Pancreas (tissue), 10 donors: Measurements from ENCODE around the gene UGDH. TPM values are rescaled to one million over a fixed set of nuclear protein-coding genes. Genes with fewer than 3 reads are reported as not detected.

Experiments
- ATAC-seq, 4 donors: fragments of 200-7000 bp; cut with Tn5 transposase; one replicate each; pipeline versions ENCODE4 v1.8.0 to v1.9.1; 2020; ENCODE audit warnings: mild to moderate bottlenecking in 4 of 4, moderate library complexity in 4 of 4
- DNase-seq, 6 donors: peaks; one replicate each; pipeline ENCODE4 v3.0.0-alpha.2; 2020
- FAIRE-seq: peaks from 2 replicates; lab custom pipeline; 2012; peaks lifted over from hg19 to GRCh38; lab: Jason Lieb, UNC
- H3K27ac ChIP-seq, 4 donors: fragments of 200-600 bp; sonication (generic); 1 replicate in 3 of 4; 2 replicates in 1 of 4; pipeline versions ENCODE4 v1.5.0 to v1.8.0; 2020
- H3K27me3 ChIP-seq, 4 donors: fragments of 200-600 bp; one replicate each; pipeline ENCODE4 v1.8.0; 2021
- H3K36me3 ChIP-seq, 3 donors: fragments of 200-600 bp; sonication (generic) in 1 of 3; one replicate each; pipeline versions ENCODE4 v1.5.0 to v1.8.0; 2020 to 2021
- H3K4me1 ChIP-seq, 3 donors: fragments of 200-600 bp; one replicate each; pipeline ENCODE4 v1.8.0; 2021
- H3K4me3 ChIP-seq, 4 donors: fragments of 200-600 bp; sonication (generic) in 2 of 4; one replicate each; pipeline versions ENCODE4 v1.5.0 to v1.8.0; 2020 to 2021
- H3K9me3 ChIP-seq, 4 donors: fragments of 200-600 bp; one replicate each; pipeline ENCODE4 v1.8.0; 2021
- WGBS, 2 donors: extraction: QIAGEN DNeasy Blood & Tissue Kit; methylation state at CpG; one replicate each; pipeline ENCODE4 v1.1.7; 2013; 5-methylcytosine and 5-hydroxymethylcytosine counted together
- intact Hi-C, 3 donors: fragments of 100-400 bp; cut with DNase I; formaldehyde crosslinking; loops; one replicate each; pipeline versions ENCODE4 v1.11.1 to v1.14.2; 2022
- polyA plus RNA-seq, 2 donors: library from polyadenylated mRNA; stranded (reverse); fragments of 200-250 nt; gene quantifications; one replicate each; pipeline ENCODE4 v1.2.3, GENCODE V29; 2013
- total RNA-seq, 6 donors: library from RNA; stranded (reverse); fragmentation: NEBNext Ultra II Directional in 4 of 6; extraction: Animal tissue kit (Norgen Biotek cat#: 25700) in 4 of 6; gene quantifications; one replicate each; pipeline versions ENCODE4 v1.2.1 to v1.2.4, GENCODE V29; 2021 to 2023
- TF ChIP-seq, protein P1 (sequence below), 4 donors: fragments of 200-600 bp; sonication (generic) in 3 of 4; IDR thresholded peaks; one replicate each; pipeline versions ENCODE4 v1.5.0 to v1.8.0; 2021; ENCODE audit warnings: antibody characterized with exemption in 4 of 4
- donor health status: healthy with polysubstance abuse.
- donor health status: DM: no; HTN: no; CAD: no; lungs with moderate emphysema.
- donor health status: DM: no; HTN: no; CAD: no.
- donor health status: control.
- donor health status: control.
- donor health status: Bipolar disorder and iron deficiency.
- donor health status: DM: yes; HTN: yes; CAD: no.
- donor health status: DM: no; HTN: no; CAD: no.
- donor health status: DM: no; HTN: no; CAD: no.
- donor health status: DM: yes; HTN: yes; CAD: no.

The UGDH gene
- total and polyA plus RNA-seq, 8 donors: 7.0 to 84.8 (median 39.2) TPM

DNA sequence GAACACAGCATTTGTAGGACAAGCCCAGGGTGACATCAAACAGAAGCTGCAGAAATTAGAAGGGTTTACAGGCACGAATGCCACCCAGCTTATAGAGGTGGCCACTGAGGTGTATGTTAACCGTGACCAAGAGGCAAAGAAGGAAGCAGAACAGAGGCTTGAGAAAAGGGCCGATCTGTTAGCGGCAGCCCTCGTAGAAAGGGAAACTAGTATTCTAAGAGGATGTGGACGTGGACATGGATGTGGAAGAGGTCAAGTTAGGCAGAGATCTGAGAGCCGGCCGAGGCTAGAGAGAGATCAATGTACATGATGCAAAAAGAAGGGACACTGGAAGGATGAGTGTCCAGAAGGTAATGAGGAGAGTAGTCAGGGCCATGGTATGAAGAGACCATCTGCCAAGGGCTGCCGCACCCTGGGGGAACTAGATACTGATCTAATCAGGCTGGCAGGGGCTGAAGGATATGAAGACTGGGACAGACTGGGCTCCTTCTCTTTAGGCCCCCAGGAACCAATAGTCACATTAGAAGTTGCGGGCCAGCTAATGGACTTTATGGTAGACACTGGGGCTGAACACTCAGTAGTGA lies 40.9 kb downstream of the UGDH start:
- FAIRE-seq (no peak), ATAC-seq (no peak), DNase-seq (no peak)
- Histone ChIP-seq H3K4me1 (no peaks in the 10 kb centered on the region), H3K9me3 (no peaks in the 10 kb centered on the region), H3K27ac (no peak overlapping the region), H3K27me3 (no peaks in the 10 kb centered on the region), H3K36me3 (no peaks in the 10 kb centered on the region), H3K4me3 (no peak overlapping the region)
- intact Hi-C loops: no loop called here
- TF ChIP-seq, protein P1, sequence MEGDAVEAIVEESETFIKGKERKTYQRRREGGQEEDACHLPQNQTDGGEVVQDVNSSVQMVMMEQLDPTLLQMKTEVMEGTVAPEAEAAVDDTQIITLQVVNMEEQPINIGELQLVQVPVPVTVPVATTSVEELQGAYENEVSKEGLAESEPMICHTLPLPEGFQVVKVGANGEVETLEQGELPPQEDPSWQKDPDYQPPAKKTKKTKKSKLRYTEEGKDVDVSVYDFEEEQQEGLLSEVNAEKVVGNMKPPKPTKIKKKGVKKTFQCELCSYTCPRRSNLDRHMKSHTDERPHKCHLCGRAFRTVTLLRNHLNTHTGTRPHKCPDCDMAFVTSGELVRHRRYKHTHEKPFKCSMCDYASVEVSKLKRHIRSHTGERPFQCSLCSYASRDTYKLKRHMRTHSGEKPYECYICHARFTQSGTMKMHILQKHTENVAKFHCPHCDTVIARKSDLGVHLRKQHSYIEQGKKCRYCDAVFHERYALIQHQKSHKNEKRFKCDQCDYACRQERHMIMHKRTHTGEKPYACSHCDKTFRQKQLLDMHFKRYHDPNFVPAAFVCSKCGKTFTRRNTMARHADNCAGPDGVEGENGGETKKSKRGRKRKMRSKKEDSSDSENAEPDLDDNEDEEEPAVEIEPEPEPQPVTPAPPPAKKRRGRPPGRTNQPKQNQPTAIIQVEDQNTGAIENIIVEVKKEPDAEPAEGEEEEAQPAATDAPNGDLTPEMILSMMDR (IDR thresholded peaks at IDR 0.05): no peak
- WGBS, 2 donors: 82% methylated on average over 10 of the region's 10 CpGs

DNA sequence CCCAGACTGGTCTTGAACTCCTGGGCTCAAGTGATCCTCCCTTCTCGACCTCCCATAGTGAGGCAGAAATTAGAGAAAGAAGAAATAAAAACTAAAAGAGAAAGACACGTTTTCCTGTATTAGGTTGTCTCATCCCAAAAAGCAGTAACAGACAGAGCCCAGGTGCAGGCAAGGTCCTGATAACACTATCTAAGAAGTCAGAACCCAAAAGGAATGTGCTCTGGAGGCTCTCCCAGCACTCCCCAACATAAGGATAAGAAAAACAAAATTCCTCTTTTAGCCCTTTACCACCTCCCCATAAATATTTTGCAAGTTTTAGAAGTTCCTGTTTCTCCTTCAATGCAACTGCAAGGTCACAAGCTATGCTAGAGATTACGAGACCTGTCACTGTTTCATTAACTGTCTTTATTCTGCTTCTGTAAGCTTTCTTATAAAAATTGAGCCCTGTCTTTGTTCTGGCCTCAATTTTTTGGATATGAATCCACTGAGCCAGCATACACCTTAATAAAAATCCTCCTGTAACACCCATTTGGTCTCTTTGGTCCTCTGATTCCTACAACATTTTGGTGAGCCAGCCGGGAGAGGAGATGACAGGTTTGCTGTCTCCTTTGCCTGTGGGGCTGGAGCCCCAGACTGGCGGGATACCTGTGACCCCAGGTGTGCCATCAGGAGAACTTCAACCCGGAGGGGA lies 42.5 kb downstream of the UGDH start:
- intact Hi-C loops: no loop called here
- H3K9me3 ChIP-seq: no peaks in the 10 kb centered on the region
- H3K4me1 ChIP-seq: no peaks in the 10 kb centered on the region
- 76 to 84% methylated on average over 6 of the region's 6 CpGs for WGBS, 2 donors
- TF ChIP-seq, protein P1 (IDR thresholded peaks at IDR 0.05): no peak
- no peak for DNase-seq
- no peak overlapping the region for H3K4me3 ChIP-seq
- no peaks in the 10 kb centered on the region for H3K27me3 ChIP-seq
- no peak overlapping the region for H3K27ac ChIP-seq
- H3K36me3 ChIP-seq: no peaks in the 10 kb centered on the region
- no peak for ATAC-seq
- no peak for FAIRE-seq

DNA sequence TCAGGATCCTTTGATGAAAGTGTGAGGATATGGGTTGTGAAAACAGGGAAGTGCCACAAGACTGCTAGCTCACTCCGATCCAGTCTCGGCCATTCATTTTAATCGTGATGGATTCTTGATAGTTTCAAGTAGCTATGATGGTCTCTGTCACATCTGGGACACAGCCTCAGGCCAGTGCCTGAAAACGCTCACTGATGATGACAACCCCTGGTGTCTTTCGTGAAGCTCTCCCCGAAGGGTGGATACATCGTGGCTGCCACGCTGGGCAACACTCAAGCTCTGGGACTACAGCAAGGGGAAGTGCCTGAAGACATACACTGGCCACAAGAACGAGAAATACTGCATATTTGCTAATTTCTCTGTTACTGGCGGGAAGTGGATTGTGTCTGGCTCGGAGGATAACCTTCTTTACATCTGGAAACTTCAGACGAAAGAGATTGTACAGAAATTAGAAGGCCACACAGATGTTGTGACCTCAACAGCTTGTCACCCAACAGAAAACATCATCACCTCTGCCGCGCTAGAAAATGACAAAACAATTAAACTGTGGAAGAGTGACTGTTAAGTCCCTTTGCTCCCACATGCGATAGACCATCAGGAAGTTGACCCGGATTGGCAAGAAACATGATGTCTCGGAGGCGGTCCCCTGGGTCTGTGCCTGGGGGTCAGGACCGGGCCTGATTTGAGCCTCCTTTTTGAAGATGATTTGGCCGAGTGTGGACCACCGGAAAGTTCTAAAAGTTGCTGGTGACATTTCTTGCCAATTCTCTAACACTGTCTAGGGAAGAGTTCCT lies 46.1 kb downstream of the UGDH start:
- FAIRE-seq (no peak), ATAC-seq (peak in 1 of 4 donors; percentile 29), DNase-seq (no peak)
- no peaks in the 10 kb centered on the region for H3K4me1 ChIP-seq
- TF ChIP-seq, protein P1 (IDR thresholded peaks at IDR 0.05): no peak
- no peak overlapping the region for H3K27ac ChIP-seq
- no peak overlapping the region for H3K4me3 ChIP-seq
- intact Hi-C loops: no loop called here
- WGBS, 2 donors: 80 to 84% methylated on average over 21 of the region's 21 CpGs
- no peaks in the 10 kb centered on the region for H3K9me3 ChIP-seq
- no peaks in the 10 kb centered on the region for H3K27me3 ChIP-seq
- peaks cover 0 to 9% (median 0%) of the 10 kb centered on the region in 3 donors for H3K36me3 ChIP-seq

DNA sequence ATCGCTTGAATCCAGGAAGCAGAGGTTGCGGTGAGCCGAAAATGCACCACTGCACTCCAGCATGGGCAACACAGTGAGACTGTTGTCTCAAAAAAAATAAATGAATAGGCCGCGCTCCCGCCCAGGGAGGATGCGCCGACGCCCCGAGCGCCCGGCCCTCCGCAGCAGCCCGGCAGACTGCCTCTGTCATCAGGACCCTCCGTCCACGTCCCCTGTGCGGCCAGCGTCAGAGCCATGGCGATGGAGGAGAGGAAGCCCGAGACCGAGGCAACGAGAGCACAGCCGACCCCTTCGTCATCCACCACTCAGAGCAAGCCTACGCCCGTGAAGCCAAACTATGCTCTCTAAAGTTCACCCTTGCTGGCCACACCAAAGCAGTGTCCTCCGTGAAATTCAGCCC lies 47.0 kb downstream of the UGDH start:
- 94% methylated on average over 27 of the region's 27 CpGs for WGBS, 2 donors
- Histone ChIP-seq H3K27me3 (no peaks in the 10 kb centered on the region), H3K4me3 (no peak overlapping the region), H3K36me3 (peaks cover 0 to 9% (median 0%) of the 10 kb centered on the region in 3 donors), H3K27ac (no peak overlapping the region), H3K4me1 (no peaks in the 10 kb centered on the region), H3K9me3 (no peaks in the 10 kb centered on the region)
- ATAC-seq (no peak), FAIRE-seq (no peak), DNase-seq (no peak)
- TF ChIP-seq, protein P1 (IDR thresholded peaks at IDR 0.05): no peak
- intact Hi-C loops: no loop called here
